Fibroblast of mammary gland (primary cell): ENCODE results near the gene CLTCL1.
A peak's percentile ranks its signal among the peaks of the same experiment; 100 is the strongest.
"Not testable (repeated sequence)": the region's sequence is repeated elsewhere in the genome, so short reads cannot be mapped to it uniquely, and the experiment has no call there.

Experiments used
- DNase-seq: peaks from one replicate; pipeline ENCODE4 v3.0.0-alpha.2; 2010; ENCODE audit warnings: low read depth
- H3K4me3 ChIP-seq: 2 replicates; pipeline ENCODE4 v1.5.1; 2011; ENCODE audit warnings: low read depth, mild to moderate bottlenecking, low read length, moderate library complexity; ENCODE audit not compliant: control insufficient read depth
- CTCF ChIP-seq: conservative IDR thresholded peaks from 2 replicates; pipeline ENCODE4 v1.5.1; 2011; ENCODE audit warnings: low read depth, low read length, inconsistent platforms; ENCODE audit not compliant: control insufficient read depth, insufficient read depth

CLTCL1 gene

GRCh38 chr22:19291580-19292457 lies at the start of gene CLTCL1:
Gene CLTCL1, minus strand, starts transcription at chr22:19291719. Its CDS starts 78 bp downstream, at chr22:19291641.
- peak within 1 kb of the TSS; percentile 77 for H3K4me3 ChIP-seq
- no peak for TF ChIP-seq CTCF
- peak; percentile 52 for DNase-seq

GRCh38 chr22:19337137-19337536 lies 45.6 kb upstream of the CLTCL1 start:
- no peak for TF ChIP-seq CTCF

DNA sequence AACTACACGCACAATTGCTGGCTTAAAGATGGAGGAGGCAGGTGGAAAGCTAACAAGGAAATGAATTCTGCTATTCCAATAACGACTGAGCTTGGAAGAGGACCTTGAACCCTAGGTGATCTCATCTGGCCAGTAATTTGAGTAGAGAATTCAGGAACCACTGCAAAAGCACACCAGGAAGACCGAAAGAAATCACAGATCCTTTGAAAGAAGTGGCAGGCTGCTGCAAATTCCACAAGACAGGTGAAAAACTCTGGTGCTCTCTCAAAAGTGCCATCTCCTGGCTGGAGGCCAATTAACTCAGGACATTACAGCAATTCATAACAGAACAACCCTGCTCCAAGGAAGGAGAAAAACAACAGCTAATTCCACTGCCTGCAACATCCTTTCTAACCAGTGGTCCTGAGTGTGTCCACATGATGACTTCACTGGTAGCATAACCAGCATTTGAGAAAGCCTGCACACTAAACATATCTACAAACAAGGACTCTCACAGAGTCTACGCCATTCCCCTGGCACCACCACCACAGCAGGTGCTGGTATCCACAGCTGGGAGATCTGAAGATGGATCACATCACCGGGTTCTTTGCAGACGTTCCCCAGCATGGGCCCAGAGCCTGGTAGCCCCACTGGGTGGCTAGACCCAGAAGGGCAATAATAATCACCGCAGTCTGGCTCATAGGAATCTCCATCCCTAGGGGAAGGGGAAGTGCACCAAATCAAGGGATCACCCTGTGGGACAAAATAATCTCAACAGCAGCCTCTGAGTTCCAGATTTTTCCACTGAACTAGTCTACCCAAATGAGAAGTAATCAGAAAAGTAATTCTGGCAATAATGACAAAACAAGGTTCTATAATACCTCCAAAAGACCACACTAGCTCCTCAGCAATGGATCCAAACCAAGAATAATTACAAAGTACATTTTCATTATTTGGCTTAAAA lies 44.9 kb upstream of the CLTCL1 start:
- no peak for TF ChIP-seq CTCF
- no peak for DNase-seq
- H3K4me3 ChIP-seq, result no peak overlapping the region

More at GRCh38 chr22:19337137-19337536, 45.6 kb upstream of the CLTCL1 start:
- no peak for DNase-seq
- H3K4me3 ChIP-seq, result no peak overlapping the region

DNA sequence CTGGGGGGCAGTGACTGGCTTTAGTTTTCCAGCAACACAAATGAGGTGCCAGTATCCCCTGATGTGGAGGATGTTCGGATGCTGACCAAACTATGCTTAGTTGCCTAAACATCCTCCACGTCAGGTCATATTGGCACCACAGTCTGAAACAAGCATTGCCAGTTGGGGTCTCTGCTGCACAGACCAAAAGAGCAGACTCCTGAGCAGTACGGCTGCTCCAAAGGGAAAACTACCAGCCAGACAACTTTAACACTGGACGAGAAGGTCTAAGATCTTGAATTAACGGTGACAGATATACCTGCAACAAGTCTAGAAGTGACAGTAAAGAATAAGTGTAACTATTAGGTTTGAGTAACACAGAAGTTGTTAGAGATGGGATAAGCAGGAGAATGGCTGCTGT lies 40.5 kb upstream of the CLTCL1 start:
- DNase-seq, result no peak
- H3K4me3 ChIP-seq, result no peak overlapping the region
- TF ChIP-seq CTCF, result no peak

DNA sequence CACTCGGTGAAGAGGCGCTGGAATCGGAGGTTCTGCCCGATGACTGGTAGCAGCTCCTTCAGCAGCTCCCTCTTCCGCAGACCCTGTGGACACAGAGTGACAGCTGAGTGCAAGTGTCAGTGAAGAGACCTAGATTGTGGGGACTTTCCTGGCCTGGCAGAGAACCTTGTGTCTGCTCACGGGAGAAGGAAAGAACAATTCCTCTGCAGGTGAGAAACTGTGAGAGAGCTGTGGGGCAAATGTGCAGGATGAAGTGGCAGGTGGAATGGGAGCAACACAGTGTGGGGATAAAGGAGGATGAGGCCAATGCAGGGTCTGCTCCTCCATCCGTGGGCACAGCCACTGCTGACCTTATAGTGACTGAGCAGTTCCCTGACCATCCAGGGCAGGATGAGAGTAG lies 40.0 kb upstream of the CLTCL1 start:
- TF ChIP-seq CTCF, result no peak
- DNase-seq, result no peak
- no peak overlapping the region for H3K4me3 ChIP-seq

GRCh38 chr22:19330865-19331418 lies 39.4 kb upstream of the CLTCL1 start:
- no peak for DNase-seq
- no peak overlapping the region for H3K4me3 ChIP-seq
- TF ChIP-seq CTCF, result no peak

DNA sequence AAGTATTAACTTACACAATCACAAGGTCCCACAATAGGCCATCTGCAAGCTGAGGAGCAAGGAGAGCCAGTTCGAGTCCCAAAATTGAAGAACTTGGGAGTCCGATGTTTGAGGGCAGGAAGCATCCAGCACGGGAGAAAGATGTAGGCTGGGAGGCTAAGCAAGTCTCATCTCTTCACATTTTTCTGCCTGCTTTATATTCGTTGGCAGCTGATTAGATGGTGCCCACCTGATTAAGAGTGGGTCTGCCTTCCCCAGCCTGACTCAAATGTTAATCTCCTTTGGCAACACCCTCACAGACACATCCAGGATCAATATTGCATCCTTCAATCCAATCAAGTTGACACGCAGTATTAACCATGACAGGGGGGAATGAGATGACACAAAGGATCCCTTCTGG lies 38.7 kb upstream of the CLTCL1 start:
- not testable (repeated sequence) for DNase-seq, H3K4me3 ChIP-seq
